Measurements from ENCODE around the gene GJA1. TPM values are rescaled to one million over a fixed set of nuclear protein-coding genes. Genes with fewer than 3 reads are reported as not detected.
A peak's percentile ranks its signal among the peaks of the same experiment; 100 is the strongest.

Gene GJA1
- total RNA-seq, 1 experiment from 2014 or later: 528 TPM

GRCh38 chr6:121482751-121483150 is 47.3 kb downstream of the GJA1 start:
- H3K27ac Mint-ChIP-seq: 0 out of 7 replicates have a peak overlapping the region, but pooled peaks of 1 of the 3 experiments have one; percentile 36
- Histone ChIP-seq H3K27me3 (ENCODE audit: insufficient read depth, low read length) (no peaks in the 10 kb centered on the region), H4K5ac (ENCODE audit: insufficient read length, low read depth, low read length) (no peak overlapping the region), H3K9me3 (ENCODE audit: control insufficient read depth, low read depth, low read length) (no peaks in the 10 kb centered on the region), H2BK5ac (ENCODE audit: insufficient read length, low read length) (no peak overlapping the region), H2AK5ac (ENCODE audit: insufficient read length, low read length) (no peak overlapping the region), H3K23me2 (ENCODE audit: insufficient read length, low read depth, low read length, poor library complexity, severe bottlenecking) (no peaks in the 10 kb centered on the region), H3K79me2 (ENCODE audit: insufficient read depth, low read length) (no peaks in the 10 kb centered on the region), H2BK20ac (ENCODE audit: low read depth, low read length, poor library complexity, severe bottlenecking) (no peak overlapping the region), H3K27ac (ENCODE audit: insufficient read length, low read depth, low read length) (no peak overlapping the region), H3K9ac (ENCODE audit: extremely low read depth, insufficient read length, low read length) (no peak overlapping the region), H4K8ac (replicated peaks; ENCODE audit: insufficient read length, low read depth, low read length) (no peak overlapping the region), H3K79me1 (ENCODE audit: insufficient read depth, low read depth, low read length, poor library complexity, severe bottlenecking) (no peaks in the 10 kb centered on the region), H3K4me1 (ENCODE audit: insufficient read depth, low read length) (peaks cover 3% of the 10 kb centered on the region; the same call in 1 of the 2 replicates), H3K18ac (ENCODE audit: insufficient read length, low read depth, low read length) (no peak overlapping the region), H3K4ac (ENCODE audit: low read depth, low read length) (no peak overlapping the region), H3K23ac (ENCODE audit: insufficient read length, low read depth, low read length) (no peak overlapping the region), H3K4me2 (ENCODE audit: insufficient read depth, insufficient read length, low read length) (no peak overlapping the region), H2BK12ac (ENCODE audit: insufficient read length, low read depth, low read length) (no peak overlapping the region), H3K14ac (ENCODE audit: insufficient read depth, low read length) (no peak overlapping the region), H2BK120ac (ENCODE audit: low read depth, low read length, poor library complexity, severe bottlenecking) (no peak overlapping the region), H4K20me1 (ENCODE audit: control insufficient read depth, insufficient read depth, insufficient read length) (no peaks in the 10 kb centered on the region), H2BK15ac (ENCODE audit: low read depth, low read length) (no peak overlapping the region), H2AFZ (ENCODE audit: low read length) (no peak overlapping the region), H3K56ac (ENCODE audit: insufficient read length, low read depth, low read length) (no peak overlapping the region), H3T11ph (ENCODE audit: low read length) (no peak overlapping the region), H4K91ac (ENCODE audit: insufficient read length, low read depth, low read length) (no peak overlapping the region)
- H3K4me3 Mint-ChIP-seq: no peak overlapping the region
- DNase-seq: no peak
- TF ChIP-seq, protein P1, sequence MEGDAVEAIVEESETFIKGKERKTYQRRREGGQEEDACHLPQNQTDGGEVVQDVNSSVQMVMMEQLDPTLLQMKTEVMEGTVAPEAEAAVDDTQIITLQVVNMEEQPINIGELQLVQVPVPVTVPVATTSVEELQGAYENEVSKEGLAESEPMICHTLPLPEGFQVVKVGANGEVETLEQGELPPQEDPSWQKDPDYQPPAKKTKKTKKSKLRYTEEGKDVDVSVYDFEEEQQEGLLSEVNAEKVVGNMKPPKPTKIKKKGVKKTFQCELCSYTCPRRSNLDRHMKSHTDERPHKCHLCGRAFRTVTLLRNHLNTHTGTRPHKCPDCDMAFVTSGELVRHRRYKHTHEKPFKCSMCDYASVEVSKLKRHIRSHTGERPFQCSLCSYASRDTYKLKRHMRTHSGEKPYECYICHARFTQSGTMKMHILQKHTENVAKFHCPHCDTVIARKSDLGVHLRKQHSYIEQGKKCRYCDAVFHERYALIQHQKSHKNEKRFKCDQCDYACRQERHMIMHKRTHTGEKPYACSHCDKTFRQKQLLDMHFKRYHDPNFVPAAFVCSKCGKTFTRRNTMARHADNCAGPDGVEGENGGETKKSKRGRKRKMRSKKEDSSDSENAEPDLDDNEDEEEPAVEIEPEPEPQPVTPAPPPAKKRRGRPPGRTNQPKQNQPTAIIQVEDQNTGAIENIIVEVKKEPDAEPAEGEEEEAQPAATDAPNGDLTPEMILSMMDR (conservative IDR thresholded peaks at IDR 0.05): no peak
- H3K9me3 Mint-ChIP-seq: no peaks in the 10 kb centered on the region
- H3K27me3 Mint-ChIP-seq (ENCODE audit: low read depth): no peaks in the 10 kb centered on the region
- H3K4me1 Mint-ChIP-seq: peaks cover 24 to 26% of the 10 kb centered on the region in 2 experiments
- no peaks in the 10 kb centered on the region; a peak in 1 of 7 replicates for H3K36me3 Mint-ChIP-seq (ENCODE audit: insufficient read depth in 1 of 3, low read depth in 3 of 3)

Measured in H9 (cell line).